ENCODE measurements around the gene ITGB2.

The ITGB2 gene

GRCh38 chr21:44958471-44959191, 37.9 kb upstream of the ITGB2 start:
- H3K4me3 ChIP-seq (ENCODE audit: low read length), result no peak overlapping the region
- H3K4me1 ChIP-seq (ENCODE audit: low read length), result no peaks in the 10 kb centered on the region
- peaks cover 5% of the 10 kb centered on the region for H3K36me3 ChIP-seq (replicated peaks; ENCODE audit: low read depth, low read length)

GRCh38 chr21:44957901-44958451, 37.3 kb upstream of the ITGB2 start:
- no peak for TF ChIP-seq CTCF (IDR thresholded peaks at IDR 0.05; ENCODE audit: low read depth, low read length)
- TF ChIP-seq EZH2phosphoT487 (IDR thresholded peaks at IDR 0.05; ENCODE audit: low read depth), result no peak
- Histone ChIP-seq H3K27me3 (ENCODE audit: low read depth, low read length) (no peaks in the 10 kb centered on the region), H3K4me2 (ENCODE audit: low read length) (no peak overlapping the region), H3K4me1 (ENCODE audit: low read length) (no peaks in the 10 kb centered on the region), H3K9ac (ENCODE audit: low read length) (no peak overlapping the region), H3K36me3 (replicated peaks; ENCODE audit: low read depth, low read length) (peaks cover 4% of the 10 kb centered on the region), H3K4me3 (ENCODE audit: low read length) (no peak overlapping the region), H2AFZ (ENCODE audit: low read depth, low read length) (no peak overlapping the region), H3K27ac (ENCODE audit: low read length) (no peak overlapping the region), H3K79me2 (ENCODE audit: low read length) (peaks cover 27% of the 10 kb centered on the region), H4K20me1 (ENCODE audit: insufficient read depth, low read length) (peaks cover 4% of the 10 kb centered on the region; the same call in 1 of the 2 replicates), H3K9me3 (ENCODE audit: insufficient read depth, low read length) (no peaks in the 10 kb centered on the region)

More at GRCh38 chr21:44958471-44959191, 37.9 kb upstream of the ITGB2 start:
- H3K27me3 ChIP-seq (ENCODE audit: low read depth, low read length), result no peaks in the 10 kb centered on the region
- no peak overlapping the region for H3K9ac ChIP-seq (ENCODE audit: low read length)
- no peak for TF ChIP-seq EZH2phosphoT487 (IDR thresholded peaks at IDR 0.05; ENCODE audit: low read depth)
- H3K9me3 ChIP-seq (ENCODE audit: insufficient read depth, low read length), result no peaks in the 10 kb centered on the region
- no peak overlapping the region for H2AFZ ChIP-seq (ENCODE audit: low read depth, low read length)
- H4K20me1 ChIP-seq (ENCODE audit: insufficient read depth, low read length), result peaks cover 2% of the 10 kb centered on the region; the same call in 1 of the 2 replicates
- no peak overlapping the region for H3K27ac ChIP-seq (ENCODE audit: low read length)
- H3K79me2 ChIP-seq (ENCODE audit: low read length), result peaks cover 21% of the 10 kb centered on the region
- no peak overlapping the region for H3K4me2 ChIP-seq (ENCODE audit: low read length)

GRCh38 chr21:44957047-44957831, 36.5 kb upstream of the ITGB2 start:
- Histone ChIP-seq H3K9me3 (ENCODE audit: insufficient read depth, low read length) (no peaks in the 10 kb centered on the region), H2AFZ (ENCODE audit: low read depth, low read length) (no peak overlapping the region), H3K4me1 (ENCODE audit: low read length) (no peaks in the 10 kb centered on the region), H3K4me3 (ENCODE audit: low read length) (no peak overlapping the region), H4K20me1 (ENCODE audit: insufficient read depth, low read length) (peaks cover 4% of the 10 kb centered on the region; the same call in 1 of the 2 replicates), H3K27me3 (ENCODE audit: low read depth, low read length) (no peaks in the 10 kb centered on the region), H3K36me3 (replicated peaks; ENCODE audit: low read depth, low read length) (peaks cover 2% of the 10 kb centered on the region), H3K4me2 (ENCODE audit: low read length) (no peak overlapping the region), H3K9ac (ENCODE audit: low read length) (no peak overlapping the region), H3K27ac (ENCODE audit: low read length) (no peak overlapping the region), H3K79me2 (ENCODE audit: low read length) (peaks cover 35% of the 10 kb centered on the region)
- TF ChIP-seq CTCF (IDR thresholded peaks at IDR 0.05; ENCODE audit: low read depth, low read length) (no peak), EZH2phosphoT487 (IDR thresholded peaks at IDR 0.05; ENCODE audit: low read depth) (no peak)

- Histone ChIP-seq H3K4me2 (ENCODE audit: low read length) (no peak overlapping the region), H3K9me3 (ENCODE audit: insufficient read depth, low read length) (no peaks in the 10 kb centered on the region), H3K27me3 (ENCODE audit: low read depth, low read length) (no peaks in the 10 kb centered on the region), H3K27ac (ENCODE audit: low read length) (no peak overlapping the region), H3K4me3 (ENCODE audit: low read length) (no peak overlapping the region), H3K79me2 (ENCODE audit: low read length) (peaks cover 38% of the 10 kb centered on the region), H3K9ac (ENCODE audit: low read length) (no peak overlapping the region), H3K36me3 (replicated peaks; ENCODE audit: low read depth, low read length) (peaks cover 2% of the 10 kb centered on the region), H4K20me1 (ENCODE audit: insufficient read depth, low read length) (peaks cover 4% of the 10 kb centered on the region; the same call in 1 of the 2 replicates), H2AFZ (ENCODE audit: low read depth, low read length) (no peak overlapping the region), H3K4me1 (ENCODE audit: low read length) (no peaks in the 10 kb centered on the region)
- TF ChIP-seq EZH2phosphoT487 (IDR thresholded peaks at IDR 0.05; ENCODE audit: low read depth) (no peak), CTCF (IDR thresholded peaks at IDR 0.05; ENCODE audit: low read depth, low read length) (no peak)
Measured at GRCh38 chr21:44956356-44957046, 35.8 kb upstream of the ITGB2 start.

Measured in OCI-LY3 (cell line).